KMS-11 (cell line): ENCODE data around the gene KCNAB1.

Source experiments
- H2AFZ ChIP-seq: fragments of 200-600 bp; sonication (generic); 2 replicates; pipeline ENCODE4 v1.6.1; 2016; ENCODE audit warnings: antibody characterized with exemption, mixed run types, low read depth
- H3K27ac ChIP-seq: fragments of 200-600 bp; sonication (generic); 2 replicates; pipeline ENCODE4 v1.6.1; 2016; ENCODE audit warnings: mild to moderate bottlenecking, mixed run types
- H3K27me3 ChIP-seq: fragments of 200-600 bp; sonication (generic); 2 replicates; pipeline ENCODE4 v1.6.1; 2017; ENCODE audit warnings: mild to moderate bottlenecking, low read depth, mixed run types, moderate library complexity; ENCODE audit not compliant: insufficient read depth
- H3K36me3 ChIP-seq: fragments of 200-600 bp; sonication (generic); 2 replicates; pipeline ENCODE4 v1.6.1; 2017; ENCODE audit warnings: mild to moderate bottlenecking, mixed run types; ENCODE audit not compliant: insufficient read depth
- H3K4me1 ChIP-seq: fragments of 200-600 bp; sonication (generic); 2 replicates; pipeline ENCODE4 v1.6.1; 2016; ENCODE audit warnings: mild to moderate bottlenecking, low read depth, mixed run types; ENCODE audit not compliant: poor library complexity, severe bottlenecking
- H3K4me2 ChIP-seq: fragments of 200-600 bp; sonication (generic); 2 replicates; pipeline ENCODE4 v1.7.0; 2016; ENCODE audit warnings: mild to moderate bottlenecking, mixed run types
- H3K4me3 ChIP-seq: fragments of 200-600 bp; sonication (generic); IDR thresholded peaks from 2 replicates; pipeline ENCODE4 v1.6.1; 2017; ENCODE audit warnings: low read depth, low read length, mixed read lengths; ENCODE audit not compliant: insufficient read depth
- H3K79me2 ChIP-seq: fragments of 200-600 bp; sonication (generic); 2 replicates; pipeline ENCODE4 v1.6.1; 2016; ENCODE audit warnings: low read depth, mixed run types; ENCODE audit not compliant: insufficient read depth
- H3K9ac ChIP-seq: fragments of 200-600 bp; sonication (generic); 2 replicates; pipeline ENCODE4 v1.6.1; 2016; ENCODE audit warnings: mild to moderate bottlenecking, mixed run types
- H4K20me1 ChIP-seq: fragments of 200-600 bp; sonication (generic); 2 replicates; pipeline ENCODE4 v1.6.1; 2016; ENCODE audit warnings: mild to moderate bottlenecking, mixed run types; ENCODE audit not compliant: insufficient read depth
- TF ChIP-seq, protein P1 (sequence below): fragments of 200-600 bp; sonication (generic); conservative IDR thresholded peaks from 2 replicates; pipeline ENCODE4 v1.6.1; 2017; ENCODE audit warnings: low read depth, mild to moderate bottlenecking, antibody characterized with exemption, low read length, moderate library complexity, mixed read lengths

The KCNAB1 gene

GRCh38 chr3:156493887-156494286, 373.5 kb downstream of the KCNAB1 start:
- TF ChIP-seq, protein P1, sequence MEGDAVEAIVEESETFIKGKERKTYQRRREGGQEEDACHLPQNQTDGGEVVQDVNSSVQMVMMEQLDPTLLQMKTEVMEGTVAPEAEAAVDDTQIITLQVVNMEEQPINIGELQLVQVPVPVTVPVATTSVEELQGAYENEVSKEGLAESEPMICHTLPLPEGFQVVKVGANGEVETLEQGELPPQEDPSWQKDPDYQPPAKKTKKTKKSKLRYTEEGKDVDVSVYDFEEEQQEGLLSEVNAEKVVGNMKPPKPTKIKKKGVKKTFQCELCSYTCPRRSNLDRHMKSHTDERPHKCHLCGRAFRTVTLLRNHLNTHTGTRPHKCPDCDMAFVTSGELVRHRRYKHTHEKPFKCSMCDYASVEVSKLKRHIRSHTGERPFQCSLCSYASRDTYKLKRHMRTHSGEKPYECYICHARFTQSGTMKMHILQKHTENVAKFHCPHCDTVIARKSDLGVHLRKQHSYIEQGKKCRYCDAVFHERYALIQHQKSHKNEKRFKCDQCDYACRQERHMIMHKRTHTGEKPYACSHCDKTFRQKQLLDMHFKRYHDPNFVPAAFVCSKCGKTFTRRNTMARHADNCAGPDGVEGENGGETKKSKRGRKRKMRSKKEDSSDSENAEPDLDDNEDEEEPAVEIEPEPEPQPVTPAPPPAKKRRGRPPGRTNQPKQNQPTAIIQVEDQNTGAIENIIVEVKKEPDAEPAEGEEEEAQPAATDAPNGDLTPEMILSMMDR = no peak
- Histone ChIP-seq H3K79me2 (no peaks in the 10 kb centered on the region), H3K27ac (no peak overlapping the region), H3K36me3 (no peaks in the 10 kb centered on the region), H3K4me2 (no peak overlapping the region), H3K27me3 (no peaks in the 10 kb centered on the region), H3K4me3 (no peak overlapping the region), H3K9ac (no peak overlapping the region), H2AFZ (no peak overlapping the region), H3K4me1 (peaks cover 17% of the 10 kb centered on the region), H4K20me1 (no peaks in the 10 kb centered on the region)

- Histone ChIP-seq H3K4me3 (no peak overlapping the region), H3K36me3 (no peaks in the 10 kb centered on the region), H4K20me1 (no peaks in the 10 kb centered on the region), H3K9ac (no peak overlapping the region), H2AFZ (no peak overlapping the region), H3K4me1 (no peaks in the 10 kb centered on the region), H3K4me2 (no peak overlapping the region), H3K79me2 (no peaks in the 10 kb centered on the region), H3K27me3 (no peaks in the 10 kb centered on the region), H3K27ac (no peak overlapping the region)
- TF ChIP-seq, protein P1 = no peak
These were observed 375.4 kb downstream of the KCNAB1 start for GRCh38 chr3:156495816-156496215.

DNA sequence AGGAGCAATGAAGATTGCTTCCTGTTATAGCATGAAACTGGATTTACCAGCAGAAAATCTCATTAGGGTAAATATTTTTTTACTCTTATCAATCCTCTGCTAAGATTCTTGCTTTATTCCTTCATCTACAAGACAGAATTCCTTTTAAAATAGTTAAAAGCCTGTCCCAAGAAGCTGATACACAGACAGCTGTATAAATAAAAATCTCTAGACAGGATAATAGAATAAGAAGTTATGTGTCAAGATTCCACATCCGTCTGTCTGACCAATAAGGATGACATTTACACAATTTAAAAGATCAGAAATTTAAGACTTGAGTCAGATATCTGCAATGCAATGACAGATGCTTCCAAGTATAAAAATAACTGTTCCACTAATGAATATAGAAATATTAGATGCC, 376.9 kb downstream of the KCNAB1 start:
- no peak overlapping the region for H3K4me2 ChIP-seq
- H3K27ac ChIP-seq = no peak overlapping the region
- no peak overlapping the region for H3K9ac ChIP-seq
- no peak overlapping the region for H3K4me3 ChIP-seq
- no peaks in the 10 kb centered on the region for H3K27me3 ChIP-seq
- H3K36me3 ChIP-seq = no peaks in the 10 kb centered on the region
- no peaks in the 10 kb centered on the region for H3K79me2 ChIP-seq
- no peak overlapping the region for H2AFZ ChIP-seq
- no peaks in the 10 kb centered on the region for H3K4me1 ChIP-seq
- H4K20me1 ChIP-seq = no peaks in the 10 kb centered on the region
- TF ChIP-seq, protein P1 = no peak

GRCh38 chr3:156498307-156498706, 377.9 kb downstream of the KCNAB1 start:
- TF ChIP-seq, protein P1 = no peak
- no peaks in the 10 kb centered on the region for H4K20me1 ChIP-seq
- no peaks in the 10 kb centered on the region for H3K79me2 ChIP-seq
- H3K27ac ChIP-seq = no peak overlapping the region
- no peaks in the 10 kb centered on the region for H3K4me1 ChIP-seq
- H3K9ac ChIP-seq = no peak overlapping the region
- H3K4me2 ChIP-seq = no peak overlapping the region
- H3K27me3 ChIP-seq = no peaks in the 10 kb centered on the region
- no peak overlapping the region for H3K4me3 ChIP-seq
- H2AFZ ChIP-seq = no peak overlapping the region
- H3K36me3 ChIP-seq = no peaks in the 10 kb centered on the region
